GM10847 (cell line): ENCODE data around the gene LHFPL3.

Experiments
- POLR2A ChIP-seq: IDR thresholded peaks from 2 replicates; pipeline ENCODE4 v1.6.1; 2011; ENCODE audit not compliant: insufficient read length; ENCODE audit errors: extremely low read depth

Gene LHFPL3

DNA sequence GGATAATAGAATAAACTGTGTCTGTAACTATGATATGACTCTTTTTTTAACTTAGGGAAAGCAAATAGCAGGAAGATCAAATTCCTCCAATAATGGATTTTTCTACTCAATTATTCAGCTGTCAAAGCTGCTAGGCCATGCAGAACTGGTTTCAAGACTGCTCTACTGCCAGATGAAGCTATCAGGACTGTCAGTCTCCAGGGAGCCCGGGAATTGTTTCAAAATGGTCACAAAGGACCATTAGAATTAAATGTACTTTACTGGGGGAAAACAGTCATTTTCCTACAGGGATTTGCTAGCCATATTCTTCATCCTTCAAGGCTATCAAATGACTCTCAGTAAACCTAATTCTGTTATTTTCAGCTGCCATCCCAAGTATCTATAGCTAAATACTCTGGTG lies 276.3 kb downstream of the LHFPL3 start:
- TF ChIP-seq POLR2A: no peak

DNA sequence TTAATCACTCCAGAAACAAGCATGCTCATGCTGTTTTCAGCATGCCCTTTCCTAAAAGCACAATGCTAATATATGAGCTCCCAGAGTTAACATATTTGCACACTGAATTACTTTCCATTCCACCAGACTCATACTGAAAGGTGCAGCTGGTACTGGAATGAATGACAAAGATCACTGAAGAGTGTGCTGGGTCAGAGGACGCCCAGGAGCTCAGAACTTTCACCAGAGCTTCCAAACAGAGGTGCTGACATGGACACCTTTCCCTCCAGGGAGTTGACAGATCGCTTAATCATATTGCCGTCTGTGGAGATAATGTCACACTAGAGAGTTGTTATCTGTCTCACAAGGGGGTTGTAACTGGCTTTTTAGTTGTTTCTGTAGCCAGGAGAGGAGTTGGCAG lies 292.9 kb downstream of the LHFPL3 start:
- no peak for TF ChIP-seq POLR2A

DNA sequence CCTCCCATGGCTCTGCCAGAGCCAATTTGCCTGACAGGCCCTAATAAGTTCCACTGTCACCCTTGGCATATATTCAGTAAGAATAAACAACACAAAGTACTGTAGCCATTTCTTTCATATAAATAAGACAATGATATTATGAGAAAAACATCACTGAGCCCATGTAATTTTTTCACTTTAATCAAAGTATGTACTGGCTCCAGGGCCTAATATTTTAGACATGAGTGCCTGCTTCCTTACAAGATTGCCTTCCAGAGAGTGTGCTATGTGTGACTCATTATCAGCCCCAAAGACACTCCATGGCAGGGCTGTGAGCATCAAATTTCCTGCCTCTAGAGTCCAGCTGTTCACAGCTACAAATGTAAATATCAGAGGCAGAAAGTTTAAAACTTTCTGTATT lies 297.6 kb downstream of the LHFPL3 start:
- no peak for TF ChIP-seq POLR2A

DNA sequence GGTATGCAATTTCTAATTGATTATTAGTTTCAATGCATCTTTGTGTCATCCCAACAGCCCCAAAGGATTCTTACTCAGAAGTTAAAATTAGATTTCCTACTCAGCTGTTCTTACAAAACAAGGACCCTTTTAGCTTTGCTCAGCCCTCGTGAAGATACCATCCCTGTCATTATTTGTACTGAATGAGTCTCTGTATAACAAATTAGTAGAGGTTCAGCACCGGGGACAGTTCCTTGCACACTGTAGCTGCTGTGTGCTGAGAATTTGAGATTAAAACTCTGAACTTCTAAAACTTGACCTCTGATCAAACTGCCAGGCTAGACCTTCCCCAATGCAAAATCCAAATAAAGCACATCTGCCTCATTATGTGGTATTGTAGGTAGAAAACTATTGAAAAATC lies 299.1 kb downstream of the LHFPL3 start:
- TF ChIP-seq POLR2A: no peak

DNA sequence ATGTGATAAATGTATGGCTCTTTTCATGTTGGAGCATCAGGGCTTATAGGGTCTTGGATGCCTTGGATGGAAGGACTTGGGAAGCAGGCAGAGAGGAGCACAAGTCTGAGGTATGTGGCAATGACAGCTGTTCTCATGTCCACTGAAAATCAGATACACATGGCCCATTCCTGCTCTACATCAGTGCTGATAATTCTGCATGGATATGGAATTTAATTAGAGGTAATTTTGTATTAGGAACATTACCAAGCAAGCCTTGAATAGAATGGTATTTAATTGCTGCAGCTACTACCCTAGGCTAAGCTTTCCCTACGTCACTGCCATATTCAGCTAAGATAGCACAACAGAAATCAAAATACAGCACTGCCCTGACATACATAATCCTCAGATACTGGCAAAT lies 299.6 kb downstream of the LHFPL3 start:
- no peak for TF ChIP-seq POLR2A

DNA sequence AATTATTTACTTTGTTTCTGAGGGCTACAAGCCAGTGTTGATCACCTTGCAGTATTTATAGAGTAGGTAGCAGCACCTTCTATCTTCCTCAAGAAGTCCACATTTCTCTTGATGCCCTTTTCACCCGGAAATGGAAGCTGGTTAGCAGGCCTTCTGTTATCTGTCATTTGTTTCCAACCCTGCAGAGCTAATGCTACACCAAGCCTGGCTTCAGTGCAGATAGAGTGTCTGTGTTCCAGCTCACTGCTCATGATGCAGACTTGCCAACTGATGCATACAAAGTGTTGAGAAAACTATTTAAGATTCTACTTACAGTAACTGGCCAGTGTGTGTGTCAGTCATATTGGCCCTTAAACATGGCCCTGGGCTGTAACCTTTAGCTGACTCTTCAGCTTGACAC lies 301.0 kb downstream of the LHFPL3 start:
- no peak for TF ChIP-seq POLR2A

DNA sequence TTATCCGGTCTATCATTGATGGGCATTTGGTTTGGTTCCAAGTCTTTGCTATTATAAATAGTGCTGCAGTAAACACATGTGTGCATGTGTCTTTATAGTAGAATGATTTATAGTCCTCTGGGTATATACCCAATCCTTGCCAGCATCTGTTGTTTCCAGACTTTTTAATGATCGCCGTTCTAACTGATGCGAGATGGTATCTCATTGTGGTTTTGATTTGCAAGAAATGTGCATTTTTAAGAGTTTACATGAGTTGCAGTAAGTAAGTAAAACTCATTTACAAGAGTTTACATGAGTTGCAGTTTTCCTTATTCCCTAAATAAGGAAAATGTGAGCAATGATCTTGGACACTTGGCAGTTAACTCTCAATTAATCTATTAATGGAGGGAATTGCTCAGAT lies 312.1 kb downstream of the LHFPL3 start:
- no peak for TF ChIP-seq POLR2A

DNA sequence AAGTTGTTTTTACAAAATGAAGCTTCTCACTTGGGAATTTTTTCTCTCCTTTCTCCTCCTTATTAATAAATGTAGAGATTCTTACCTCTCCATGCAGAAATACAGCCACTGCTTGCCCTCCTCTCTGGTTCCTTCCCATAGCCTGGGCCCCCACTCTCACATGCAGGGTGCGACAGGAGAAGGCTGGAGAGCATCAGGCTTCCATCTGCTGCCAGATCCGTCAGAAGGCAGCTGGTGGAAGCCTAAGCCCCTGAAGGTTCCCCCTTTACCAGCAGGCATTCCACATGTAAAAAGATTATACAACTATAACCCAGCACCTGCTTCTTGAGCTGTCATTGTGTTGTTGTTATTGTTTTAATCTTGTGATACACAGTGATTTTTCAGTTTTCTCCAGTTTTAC lies 314.2 kb downstream of the LHFPL3 start:
- TF ChIP-seq POLR2A: no peak

DNA sequence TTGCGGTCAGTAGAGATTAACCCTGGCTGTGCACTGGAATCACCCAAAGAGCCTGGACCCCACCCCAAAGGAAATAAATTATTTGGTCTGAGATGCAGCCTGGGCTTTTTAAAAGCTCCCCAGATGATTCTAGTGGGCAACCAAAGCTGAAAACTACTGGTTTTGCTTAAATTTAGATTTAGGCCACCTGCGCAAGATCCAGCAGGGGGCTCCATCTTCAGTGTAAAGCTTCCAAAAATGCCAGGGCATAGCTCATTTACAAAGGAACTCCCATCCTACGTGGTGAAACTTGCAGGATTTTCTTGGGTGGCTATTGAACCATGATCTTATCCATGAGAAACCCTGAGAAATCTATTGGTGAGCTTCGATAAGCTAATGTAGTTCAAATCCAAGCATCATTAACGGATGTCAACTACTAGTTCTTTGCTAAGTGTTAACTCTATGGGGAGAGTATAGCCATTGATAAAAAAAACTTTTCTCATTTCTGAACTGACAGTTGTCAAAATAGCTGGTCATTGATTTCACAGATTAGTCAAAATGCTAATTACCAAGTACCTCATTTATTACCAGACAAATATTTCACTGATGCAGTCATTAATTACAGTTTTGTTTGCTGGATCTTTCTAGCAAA lies 315.3 kb downstream of the LHFPL3 start:
- no peak for TF ChIP-seq POLR2A

DNA sequence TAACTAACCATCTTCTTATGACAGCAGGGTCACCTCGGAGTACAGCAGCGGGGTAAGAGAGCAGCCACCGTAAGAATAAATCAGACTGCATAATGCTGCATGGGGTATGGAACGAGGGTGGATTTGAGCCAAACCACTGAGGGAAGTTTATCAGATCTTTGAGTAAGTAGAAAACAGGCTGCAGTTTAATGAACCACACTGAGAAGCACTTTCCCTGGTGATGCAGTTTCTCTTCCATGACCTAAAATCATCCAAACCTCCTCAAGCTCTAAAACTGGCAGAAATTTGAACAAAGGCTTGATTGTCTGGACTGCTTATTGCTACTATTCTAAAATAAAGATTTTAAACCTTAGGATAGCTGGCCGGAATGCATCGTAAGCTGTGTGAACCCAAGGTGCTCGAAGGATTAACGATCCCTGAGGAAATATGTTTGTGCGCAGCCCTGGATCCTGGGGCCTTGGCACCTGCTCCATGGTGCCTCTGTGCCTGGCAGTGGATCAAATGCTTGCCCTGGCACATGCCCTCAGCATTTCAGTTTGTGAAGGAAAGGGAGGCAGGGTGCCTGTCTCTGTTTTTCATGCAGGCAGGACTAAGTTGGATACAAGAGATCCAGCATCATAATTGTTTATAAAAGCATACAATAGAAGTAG lies 322.7 kb downstream of the LHFPL3 start:
- TF ChIP-seq POLR2A: no peak

DNA sequence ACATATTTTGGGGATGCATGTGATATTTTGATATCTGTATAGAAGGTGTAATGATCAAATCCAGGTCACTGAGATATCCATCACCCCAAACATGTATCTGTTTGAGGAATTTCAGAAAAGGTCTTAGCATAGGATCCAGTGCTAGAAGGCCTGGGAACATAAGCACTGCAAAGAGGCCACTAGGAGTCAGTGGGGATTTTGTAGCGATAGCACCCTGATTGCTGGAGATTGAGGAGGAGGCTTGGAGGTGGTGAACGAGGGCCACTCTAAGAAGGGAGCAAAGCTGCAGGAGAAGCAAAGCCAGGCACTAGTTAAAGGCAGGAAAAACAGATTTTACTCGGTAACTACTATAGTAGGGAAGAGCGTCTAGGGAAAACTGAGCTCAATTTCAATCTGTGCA lies 324.0 kb downstream of the LHFPL3 start:
- TF ChIP-seq POLR2A: no peak

DNA sequence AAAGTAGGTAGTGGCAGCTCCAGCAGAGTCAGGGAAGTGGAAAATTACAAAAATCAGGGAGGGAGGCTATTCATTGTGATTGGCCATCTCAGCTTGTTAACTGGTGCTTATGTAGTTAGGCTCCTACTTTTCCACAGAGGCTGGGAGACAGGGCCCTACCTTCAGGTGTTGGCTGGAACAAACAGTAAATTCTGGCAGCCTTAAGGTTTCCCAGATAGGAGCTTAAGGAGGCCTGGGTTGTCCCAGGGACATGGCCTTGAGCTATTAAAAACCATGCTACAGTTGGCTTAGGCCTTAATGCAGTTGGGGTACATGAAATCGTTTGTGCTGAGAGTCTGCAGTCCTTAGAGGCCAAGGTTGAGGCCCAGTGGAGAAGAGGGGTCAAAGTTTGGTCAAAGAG lies 324.5 kb downstream of the LHFPL3 start:
- TF ChIP-seq POLR2A: no peak

DNA sequence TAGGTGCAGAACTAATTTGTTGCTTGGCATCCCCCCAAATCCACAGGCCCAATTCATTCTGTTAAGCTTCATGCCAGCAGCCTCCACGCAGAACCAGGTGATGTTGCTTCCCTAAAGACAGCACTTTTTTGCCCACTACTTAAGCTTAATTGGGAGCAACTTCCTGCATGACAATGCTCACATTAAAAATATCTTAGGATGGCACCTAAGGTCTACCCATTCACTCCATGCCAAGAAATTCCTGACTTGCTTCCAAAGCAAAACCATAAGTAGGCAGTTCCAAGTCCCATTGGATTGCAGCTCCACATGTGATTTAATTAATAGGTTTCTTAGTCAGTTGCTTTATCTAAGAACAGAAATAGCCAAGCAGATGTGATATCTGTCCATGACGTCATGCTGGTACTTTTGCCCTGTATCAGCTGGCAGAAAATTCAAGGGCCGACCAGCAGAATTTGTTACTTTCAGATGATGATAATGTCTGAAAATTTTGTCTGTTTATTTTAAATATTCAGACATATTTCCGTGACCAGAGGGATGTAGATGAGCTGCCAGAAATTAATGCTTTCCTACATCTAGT lies 325.5 kb downstream of the LHFPL3 start:
- no peak for TF ChIP-seq POLR2A

DNA sequence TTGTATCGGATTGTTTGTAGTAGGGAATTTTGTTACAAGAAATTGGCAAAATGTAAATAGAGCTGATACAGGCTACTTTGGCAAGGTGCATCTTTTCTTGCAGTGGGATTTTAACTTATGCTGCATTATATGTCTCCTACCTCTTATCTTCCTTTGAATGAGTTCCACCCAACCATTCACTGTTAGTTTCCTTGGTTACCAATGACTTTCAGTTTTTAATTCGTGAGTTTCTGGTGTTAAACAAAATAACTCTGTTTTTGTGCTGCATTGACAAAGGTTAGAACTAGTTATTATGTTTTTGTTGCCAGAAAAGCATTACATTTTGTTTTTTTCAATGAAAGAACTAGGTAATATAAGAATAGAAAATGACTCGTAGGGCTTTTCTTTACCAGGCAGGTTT lies 327.2 kb downstream of the LHFPL3 start:
- TF ChIP-seq POLR2A: no peak

DNA sequence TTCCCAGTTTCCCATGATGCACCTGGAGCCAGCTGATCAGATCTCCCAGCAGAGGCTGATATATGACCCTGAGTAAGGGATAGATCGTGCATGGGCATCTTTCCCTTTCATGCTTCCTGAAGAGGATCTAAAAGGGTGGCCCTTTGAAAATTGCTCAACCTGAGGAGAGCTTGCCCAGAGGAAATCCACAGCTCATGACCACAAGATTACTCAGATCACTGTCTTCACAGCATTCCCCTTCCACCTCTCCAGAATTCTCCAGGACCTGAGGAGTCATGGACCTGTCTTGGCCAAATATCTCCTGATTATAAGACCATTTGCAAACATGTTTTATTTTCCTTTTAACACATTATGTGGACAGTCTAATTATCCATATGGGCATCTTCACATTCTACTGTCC lies 328.1 kb downstream of the LHFPL3 start:
- TF ChIP-seq POLR2A: no peak

DNA sequence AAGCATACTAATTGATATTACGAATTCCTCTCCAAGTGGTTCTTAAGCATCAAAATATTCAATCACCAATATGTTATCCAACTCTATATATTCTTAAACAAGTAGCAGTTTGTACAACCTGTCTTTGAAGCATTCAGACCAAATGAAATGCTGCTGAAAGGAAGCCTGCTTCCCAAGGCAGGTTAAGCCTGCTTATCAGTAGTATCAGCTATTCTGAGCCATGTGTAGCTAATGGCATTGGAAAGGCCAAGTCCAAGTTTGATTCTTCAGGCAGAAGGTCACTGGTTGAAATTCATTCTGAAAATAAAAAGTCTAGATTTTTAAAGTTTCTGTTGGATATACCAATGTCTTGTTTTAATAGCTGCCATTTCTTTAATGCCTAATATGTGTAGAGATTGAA lies 328.7 kb downstream of the LHFPL3 start:
- TF ChIP-seq POLR2A: no peak

DNA sequence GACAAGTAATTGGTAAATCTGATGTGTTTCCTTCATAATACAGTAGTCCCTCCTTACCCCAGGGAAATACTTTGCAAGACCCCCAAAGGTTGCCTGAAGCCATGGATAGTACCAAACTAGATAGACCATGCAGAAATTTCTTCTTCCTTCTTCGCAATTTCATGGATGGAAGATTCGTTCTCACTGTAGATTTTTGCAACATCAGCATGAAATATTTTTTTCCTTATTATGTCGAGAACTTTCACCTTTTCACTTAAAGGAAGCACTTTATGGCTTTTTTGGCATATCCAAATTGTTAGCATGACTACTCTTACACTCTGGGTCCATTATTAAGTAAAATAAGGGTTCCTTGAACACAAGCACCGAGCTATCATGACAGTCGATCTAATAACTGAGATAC lies 333.2 kb downstream of the LHFPL3 start:
- no peak for TF ChIP-seq POLR2A
